ENCODE data around the gene EBPL. TPM values are rescaled to one million over a fixed set of nuclear protein-coding genes. Genes with fewer than 3 reads are reported as not detected.

The EBPL gene
- total RNA-seq, 4 donors from 2014 or later = 23.8 to 67.5 (median 31.5) TPM

DNA sequence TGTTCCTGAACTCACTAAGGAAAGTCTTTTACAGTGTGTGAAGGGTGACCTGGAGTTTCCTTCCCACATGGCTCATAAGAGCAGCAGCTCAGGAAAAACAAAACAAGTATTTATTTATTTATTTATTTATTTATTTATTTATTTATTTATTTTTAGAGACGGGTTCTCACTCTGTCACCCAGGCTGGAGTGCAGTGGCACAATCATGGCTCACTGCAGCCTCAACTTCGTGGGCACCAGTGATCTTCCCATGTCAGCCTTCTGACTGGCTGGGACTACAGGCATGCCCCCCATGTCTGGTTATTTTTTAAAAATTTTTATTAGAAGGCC, 52.6 kb downstream of the EBPL start:
- TF ChIP-seq, protein P1, sequence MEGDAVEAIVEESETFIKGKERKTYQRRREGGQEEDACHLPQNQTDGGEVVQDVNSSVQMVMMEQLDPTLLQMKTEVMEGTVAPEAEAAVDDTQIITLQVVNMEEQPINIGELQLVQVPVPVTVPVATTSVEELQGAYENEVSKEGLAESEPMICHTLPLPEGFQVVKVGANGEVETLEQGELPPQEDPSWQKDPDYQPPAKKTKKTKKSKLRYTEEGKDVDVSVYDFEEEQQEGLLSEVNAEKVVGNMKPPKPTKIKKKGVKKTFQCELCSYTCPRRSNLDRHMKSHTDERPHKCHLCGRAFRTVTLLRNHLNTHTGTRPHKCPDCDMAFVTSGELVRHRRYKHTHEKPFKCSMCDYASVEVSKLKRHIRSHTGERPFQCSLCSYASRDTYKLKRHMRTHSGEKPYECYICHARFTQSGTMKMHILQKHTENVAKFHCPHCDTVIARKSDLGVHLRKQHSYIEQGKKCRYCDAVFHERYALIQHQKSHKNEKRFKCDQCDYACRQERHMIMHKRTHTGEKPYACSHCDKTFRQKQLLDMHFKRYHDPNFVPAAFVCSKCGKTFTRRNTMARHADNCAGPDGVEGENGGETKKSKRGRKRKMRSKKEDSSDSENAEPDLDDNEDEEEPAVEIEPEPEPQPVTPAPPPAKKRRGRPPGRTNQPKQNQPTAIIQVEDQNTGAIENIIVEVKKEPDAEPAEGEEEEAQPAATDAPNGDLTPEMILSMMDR (IDR thresholded peaks at IDR 0.05; ENCODE audit: low read depth) = no peak

DNA sequence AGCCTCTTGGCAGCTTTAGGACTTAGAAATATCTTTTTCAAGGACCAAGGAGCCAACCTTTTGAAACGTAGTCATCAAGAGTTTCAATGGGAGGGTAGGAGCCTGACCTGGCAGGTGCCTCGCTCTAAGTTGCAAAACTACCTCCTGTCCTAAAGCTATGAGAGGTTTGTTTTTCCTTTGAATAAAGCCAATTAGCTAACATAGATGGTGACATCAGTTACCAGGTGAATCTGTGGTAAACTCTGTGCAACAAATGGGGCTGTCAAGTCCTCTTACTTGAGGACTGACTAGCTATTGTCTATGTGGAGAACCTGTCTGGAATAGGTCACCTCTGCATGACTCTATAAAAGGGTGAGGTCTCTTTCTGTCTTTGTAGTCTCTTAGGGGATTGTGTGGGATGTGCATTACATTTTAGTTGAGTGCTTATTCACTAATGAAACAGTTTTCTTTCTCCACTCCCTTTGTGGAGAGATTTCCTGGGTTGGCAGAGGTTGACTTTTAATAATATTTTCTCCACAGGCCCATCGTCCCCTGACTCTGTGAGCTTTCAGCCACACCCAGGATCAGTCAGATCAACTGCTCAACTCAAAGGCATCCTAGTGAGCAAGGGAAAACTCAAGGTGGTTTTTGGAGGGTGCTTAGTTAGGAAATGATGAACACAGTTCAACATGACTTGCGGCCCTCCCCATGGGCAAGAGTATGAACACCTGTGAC, 53.1 kb downstream of the EBPL start:
- TF ChIP-seq, protein P1 (IDR thresholded peaks at IDR 0.05; ENCODE audit: low read depth) = no peak

DNA sequence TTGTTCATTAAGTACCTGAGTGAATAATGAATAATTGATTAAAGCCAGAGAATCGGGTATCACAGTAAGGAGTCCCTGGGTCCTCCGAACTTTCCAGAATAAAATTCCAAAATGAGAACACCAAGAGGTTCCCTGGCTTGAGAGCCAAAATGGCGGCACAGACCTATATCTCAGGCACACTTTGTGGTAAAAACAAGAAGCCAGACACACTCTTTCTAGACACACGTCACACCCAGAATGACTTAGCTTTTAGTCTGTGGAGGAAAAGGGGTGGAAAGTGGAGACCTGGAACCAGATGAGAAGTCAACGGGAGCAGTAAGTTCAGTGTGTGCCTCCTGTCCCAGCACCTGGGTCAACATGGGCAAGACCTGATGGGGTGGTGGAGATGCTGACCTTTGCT, 54.6 kb downstream of the EBPL start:
- TF ChIP-seq, protein P1 (IDR thresholded peaks at IDR 0.05; ENCODE audit: low read depth) = no peak

DNA sequence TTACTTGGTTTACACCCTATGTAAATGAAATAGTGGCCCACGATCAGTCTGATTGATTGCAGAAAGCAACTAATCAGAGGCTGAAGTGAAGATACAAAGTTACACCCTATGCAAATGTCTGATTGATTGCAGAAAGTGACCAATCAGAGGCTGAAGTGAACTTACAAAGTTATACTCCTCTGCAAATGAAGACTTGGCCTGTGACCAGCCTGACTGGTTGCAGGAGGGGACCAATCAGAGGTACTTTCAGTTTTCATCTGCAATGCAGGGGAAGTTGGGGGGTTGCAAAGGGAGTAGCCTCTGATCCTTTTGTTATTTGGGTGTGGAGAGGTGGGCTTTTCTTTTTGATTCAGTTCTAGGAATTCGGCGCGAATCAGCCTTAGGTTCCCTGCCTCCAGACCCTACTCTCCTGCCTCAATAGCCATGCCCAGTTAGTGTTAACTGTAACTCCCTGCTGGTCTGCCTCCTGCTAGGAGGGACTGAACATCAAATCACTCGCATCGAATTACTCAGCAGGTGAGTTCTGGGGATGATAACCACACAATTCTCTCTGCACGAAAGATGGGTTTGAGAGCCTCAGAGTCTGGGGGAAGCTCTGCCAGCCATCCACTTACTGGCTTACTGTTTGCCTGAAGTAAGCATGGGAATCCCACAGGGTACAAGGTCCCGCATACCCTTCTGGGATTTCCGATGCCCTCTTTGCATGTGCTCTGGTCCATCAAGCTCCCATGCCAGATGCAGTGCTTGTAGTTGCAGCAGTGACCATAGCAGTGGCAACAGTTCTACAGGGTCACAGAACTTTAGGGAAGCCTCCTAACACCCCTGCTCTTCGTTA, 55.5 kb downstream of the EBPL start:
- TF ChIP-seq, protein P1 (IDR thresholded peaks at IDR 0.05; ENCODE audit: low read depth) = no peak

DNA sequence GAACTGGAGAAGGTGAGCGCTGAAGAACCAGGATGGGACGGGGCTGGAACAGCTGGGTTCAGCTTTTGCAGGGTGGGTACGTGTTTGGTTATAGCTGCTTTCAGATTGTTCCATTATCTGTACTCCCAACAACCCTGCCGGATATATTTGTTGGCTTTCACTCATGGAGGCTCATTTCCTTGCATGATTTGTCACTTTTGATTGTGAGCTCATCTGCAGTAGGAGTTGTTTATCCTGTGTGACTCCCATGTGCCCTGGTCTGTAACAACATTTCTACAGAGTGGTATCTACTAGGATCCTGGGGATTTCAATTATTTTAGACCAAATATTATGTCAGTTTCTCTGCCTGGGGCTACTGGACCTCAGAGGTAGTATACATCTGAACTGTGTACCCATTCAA, 57.6 kb downstream of the EBPL start:
- TF ChIP-seq, protein P1 (IDR thresholded peaks at IDR 0.05; ENCODE audit: low read depth) = no peak

DNA sequence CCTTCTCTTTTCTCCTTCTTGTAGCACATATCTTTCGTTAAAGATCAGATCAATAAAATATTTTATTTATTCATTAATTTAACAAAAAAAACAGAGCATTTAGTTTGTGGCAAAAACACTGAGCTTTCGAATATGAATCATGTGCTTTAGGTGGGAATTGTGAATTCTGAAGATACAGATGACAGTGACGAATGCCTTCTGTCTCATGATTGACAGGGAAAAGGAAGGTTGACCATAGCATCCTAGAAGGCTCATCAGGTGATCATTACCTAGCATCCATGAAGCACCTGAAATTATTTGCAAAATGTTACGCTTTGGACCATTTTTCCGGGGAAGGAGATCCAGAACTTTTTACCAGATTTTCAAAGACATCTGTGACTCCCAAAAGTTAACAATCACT, 59.1 kb downstream of the EBPL start:
- TF ChIP-seq, protein P1 (IDR thresholded peaks at IDR 0.05; ENCODE audit: low read depth) = no peak

DNA sequence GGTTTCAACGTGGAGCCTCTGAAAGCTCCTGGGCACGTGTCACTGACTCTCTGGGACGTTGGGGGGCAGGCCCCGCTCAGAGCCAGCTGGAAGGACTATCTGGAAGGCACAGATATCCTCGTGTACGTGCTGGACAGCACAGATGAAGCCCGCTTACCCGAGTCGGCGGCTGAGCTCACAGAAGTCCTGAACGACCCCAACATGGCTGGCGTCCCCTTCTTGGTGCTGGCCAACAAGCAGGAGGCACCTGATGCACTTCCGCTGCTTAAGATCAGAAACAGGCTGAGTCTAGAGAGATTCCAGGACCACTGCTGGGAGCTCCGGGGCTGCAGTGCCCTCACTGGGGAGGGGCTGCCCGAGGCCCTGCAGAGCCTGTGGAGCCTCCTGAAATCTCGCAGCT, 60.7 kb downstream of the EBPL start:
- TF ChIP-seq, protein P1 (IDR thresholded peaks at IDR 0.05; ENCODE audit: low read depth) = no peak

Data from subcutaneous adipose tissue (tissue), 4 donors.